ENCODE results near the gene RAB1B.

Gene RAB1B

GRCh38 chr11:66321606-66322005, 53.2 kb downstream of the RAB1B start:
- H3K4me3 ChIP-seq (ENCODE audit: low read depth, low read length) = no peak overlapping the region
- TF ChIP-seq CTCF (IDR thresholded peaks at IDR 0.05; ENCODE audit: low read depth, low read length) = no peak

- TF ChIP-seq CTCF (IDR thresholded peaks at IDR 0.05; ENCODE audit: low read depth, low read length) = no peak
Measured at GRCh38 chr11:66322732-66323427, 54.4 kb downstream of the RAB1B start.

GRCh38 chr11:66323684-66324083, 55.2 kb downstream of the RAB1B start:
- H3K4me3 ChIP-seq (ENCODE audit: low read depth, low read length) = no peak overlapping the region
- TF ChIP-seq CTCF (IDR thresholded peaks at IDR 0.05; ENCODE audit: low read depth, low read length) = no peak

More at GRCh38 chr11:66322732-66323427, 54.4 kb downstream of the RAB1B start:
- H3K4me3 ChIP-seq (ENCODE audit: low read depth, low read length) = no peak overlapping the region

GRCh38 chr11:66324664-66325063, 56.2 kb downstream of the RAB1B start:
- no peak overlapping the region for H3K4me3 ChIP-seq (ENCODE audit: low read depth, low read length)
- no peak for TF ChIP-seq CTCF (IDR thresholded peaks at IDR 0.05; ENCODE audit: low read depth, low read length)

- no peak overlapping the region for H3K4me3 ChIP-seq (ENCODE audit: low read depth, low read length)
- no peak for TF ChIP-seq CTCF (IDR thresholded peaks at IDR 0.05; ENCODE audit: low read depth, low read length)
Measured at GRCh38 chr11:66325263-66325671, 56.8 kb downstream of the RAB1B start.

- no peak overlapping the region for H3K4me3 ChIP-seq (ENCODE audit: low read depth, low read length)
- TF ChIP-seq CTCF (IDR thresholded peaks at IDR 0.05; ENCODE audit: low read depth, low read length) = no peak
Measured at GRCh38 chr11:66326261-66327111, 58.0 kb downstream of the RAB1B start.

Measured in WI38 (cell line).